PC-9 (cell line): ENCODE data around the gene SPATC1L. TPM values are rescaled to one million over a fixed set of nuclear protein-coding genes. Genes with fewer than 3 reads are reported as not detected.

Source experiments
- BruUV-seq: library from RNA; stranded (reverse); fragments of 400-500 nt; replicated peaks from 2 replicates; lab custom pipeline; 2021; lab: Mats Ljungman, UMichigan
- CTCF ChIA-PET: fragments of 300-600 bp; sonication (Branson Sonifier 250); formaldehyde crosslinking; loops from one replicate; lab custom pipeline; 2022; ENCODE audit warnings: antibody characterized with exemption; lab: Charles Lee
- POLR2A ChIA-PET: fragments of 300-600 bp; sonication (Branson Sonifier 250); formaldehyde crosslinking; loops from one replicate; lab custom pipeline; 2022; ENCODE audit warnings: antibody characterized with exemption; ENCODE audit not compliant: unreplicated experiment; lab: Charles Lee
- DNase-seq, 2 experiments: peaks; one replicate each; pipeline versions ENCODE4 v3.0.0 to v3.0.0-alpha.2; 2015 to 2022; ENCODE audit warnings: mixed read lengths in 1 of 2
- H2AFZ ChIP-seq: fragments of 200-600 bp; sonication (generic); 2 replicates; pipeline ENCODE4 v1.8.1; 2017; ENCODE audit warnings: antibody characterized with exemption
- H3F3A ChIP-seq: fragments of 200-600 bp; sonication (generic); 2 replicates; pipeline ENCODE4 v1.8.1; 2017; ENCODE audit warnings: antibody characterized with exemption, mild to moderate bottlenecking, low read depth; ENCODE audit not compliant: insufficient read depth
- H3K27ac ChIP-seq: fragments of 200-600 bp; sonication (generic); 2 replicates; pipeline ENCODE4 v1.6.1; 2016; ENCODE audit warnings: mixed run types
- H3K27me3 ChIP-seq: fragments of 200-600 bp; sonication (generic); 2 replicates; pipeline ENCODE4 v1.6.1; 2016; ENCODE audit warnings: low read depth, mixed run types; ENCODE audit not compliant: insufficient read depth
- H3K36me3 ChIP-seq: fragments of 200-600 bp; sonication (generic); 2 replicates; pipeline ENCODE4 v1.6.1; 2016; ENCODE audit warnings: low read depth, mixed run types
- H3K4me1 ChIP-seq: fragments of 200-600 bp; sonication (generic); replicated peaks from 2 replicates; pipeline ENCODE4 v1.6.1; 2016; ENCODE audit warnings: mixed run types; ENCODE audit not compliant: insufficient read depth
- H3K4me2 ChIP-seq: fragments of 200-600 bp; sonication (generic); 2 replicates; pipeline ENCODE4 v1.6.1; 2017; ENCODE audit warnings: mixed run types
- H3K4me3 ChIP-seq: fragments of 200-600 bp; sonication (generic); 2 replicates; pipeline ENCODE4 v1.6.1; 2016; ENCODE audit warnings: mixed run types
- H3K79me2 ChIP-seq: fragments of 200-600 bp; sonication (generic); 2 replicates; pipeline ENCODE4 v1.6.1; 2017; ENCODE audit warnings: low read depth, mixed run types
- H3K9me2 ChIP-seq: fragments of 200-600 bp; sonication (generic); 2 replicates; pipeline ENCODE4 v1.8.1; 2017; ENCODE audit warnings: mild to moderate bottlenecking; ENCODE audit not compliant: insufficient read depth
- H3K9me3 ChIP-seq: fragments of 200-600 bp; sonication (generic); 2 replicates; pipeline ENCODE4 v1.8.1; 2016; ENCODE audit warnings: low read depth; ENCODE audit not compliant: insufficient read depth
- H4K20me1 ChIP-seq: fragments of 200-600 bp; sonication (generic); 2 replicates; pipeline ENCODE4 v1.8.1; 2017; ENCODE audit not compliant: insufficient read depth
- EZH2 ChIP-seq: fragments of 200-600 bp; sonication (generic); IDR thresholded peaks from 2 replicates; pipeline ENCODE4 v1.8.0; 2017; ENCODE audit warnings: antibody characterized with exemption, low read depth
- intact Hi-C: fragments of 100-400 bp; cut with micrococcal nuclease; formaldehyde crosslinking; loops from one replicate; pipeline ENCODE4 v1.10.0; 2022; ENCODE audit not compliant: unreplicated experiment
- total RNA-seq: library from RNA; stranded (reverse); gene quantifications from 2 replicates; pipeline ENCODE4 v1.2.3, GENCODE V29; 2021
- TF ChIP-seq, protein P1 (sequence below): fragments of 200-600 bp; sonication (generic); conservative IDR thresholded peaks from 2 replicates; pipeline ENCODE4 v1.6.1; 2017; ENCODE audit warnings: mixed run types, antibody characterized with exemption, mild to moderate bottlenecking, moderate library complexity

The SPATC1L gene
- total RNA-seq, 1 experiment from 2014 or later, result 32.7 TPM

DNA sequence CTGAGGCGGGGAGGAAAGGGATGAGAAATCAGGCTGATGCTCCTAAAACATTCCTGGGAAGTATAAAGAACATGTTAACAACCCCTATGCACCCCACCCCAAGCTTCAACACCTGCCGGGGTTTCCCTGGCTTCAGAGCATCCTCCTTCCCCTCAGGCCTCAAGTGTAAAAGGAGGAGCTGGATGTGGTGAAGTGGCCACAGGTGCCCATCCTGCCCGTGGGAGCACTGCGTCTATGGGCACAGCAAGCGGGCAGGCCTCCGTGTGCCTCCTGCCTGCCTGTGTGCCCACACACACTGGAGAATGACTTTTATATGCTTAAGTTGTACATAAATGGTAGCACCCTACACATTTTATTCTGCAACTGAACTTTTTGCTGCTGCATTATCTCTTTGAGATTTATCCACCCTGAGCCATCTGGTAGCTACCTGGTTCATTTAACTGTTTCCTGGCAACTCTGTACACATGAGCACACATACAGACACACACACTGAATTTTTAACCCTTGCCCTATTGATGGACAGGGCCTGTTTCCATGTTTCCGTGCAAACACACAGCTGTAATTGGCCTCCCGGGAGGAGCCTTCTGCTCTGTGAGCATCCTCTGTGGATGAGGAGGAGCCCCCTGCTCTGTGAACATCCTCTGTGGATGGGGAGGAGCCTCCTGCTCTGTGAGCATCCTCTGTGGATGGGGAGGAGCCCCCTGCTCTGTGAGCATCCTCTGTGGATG is 15.4 kb downstream of the SPATC1L start:
- Histone ChIP-seq H4K20me1 (no peaks in the 10 kb centered on the region), H3K27me3 (no peaks in the 10 kb centered on the region), H3F3A (no peaks in the 10 kb centered on the region), H3K36me3 (no peaks in the 10 kb centered on the region), H2AFZ (no peak overlapping the region), H3K9me2 (no peaks in the 10 kb centered on the region), H3K27ac (no peak overlapping the region), H3K4me3 (no peak overlapping the region), H3K9me3 (no peaks in the 10 kb centered on the region), H3K4me2 (no peak overlapping the region), H3K4me1 (no peaks in the 10 kb centered on the region), H3K79me2 (no peaks in the 10 kb centered on the region)
- DNase-seq, result no peak
- intact Hi-C loops, result no loop called here
- no peak for TF ChIP-seq EZH2
- TF ChIP-seq, protein P1, sequence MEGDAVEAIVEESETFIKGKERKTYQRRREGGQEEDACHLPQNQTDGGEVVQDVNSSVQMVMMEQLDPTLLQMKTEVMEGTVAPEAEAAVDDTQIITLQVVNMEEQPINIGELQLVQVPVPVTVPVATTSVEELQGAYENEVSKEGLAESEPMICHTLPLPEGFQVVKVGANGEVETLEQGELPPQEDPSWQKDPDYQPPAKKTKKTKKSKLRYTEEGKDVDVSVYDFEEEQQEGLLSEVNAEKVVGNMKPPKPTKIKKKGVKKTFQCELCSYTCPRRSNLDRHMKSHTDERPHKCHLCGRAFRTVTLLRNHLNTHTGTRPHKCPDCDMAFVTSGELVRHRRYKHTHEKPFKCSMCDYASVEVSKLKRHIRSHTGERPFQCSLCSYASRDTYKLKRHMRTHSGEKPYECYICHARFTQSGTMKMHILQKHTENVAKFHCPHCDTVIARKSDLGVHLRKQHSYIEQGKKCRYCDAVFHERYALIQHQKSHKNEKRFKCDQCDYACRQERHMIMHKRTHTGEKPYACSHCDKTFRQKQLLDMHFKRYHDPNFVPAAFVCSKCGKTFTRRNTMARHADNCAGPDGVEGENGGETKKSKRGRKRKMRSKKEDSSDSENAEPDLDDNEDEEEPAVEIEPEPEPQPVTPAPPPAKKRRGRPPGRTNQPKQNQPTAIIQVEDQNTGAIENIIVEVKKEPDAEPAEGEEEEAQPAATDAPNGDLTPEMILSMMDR, result no peak
- ChIA-PET POLR2A (no interaction called here), CTCF (no interaction called here)
- no TSS peak for BruUV-seq

GRCh38 chr21:46168238-46168637 is 16.0 kb downstream of the SPATC1L start:
- intact Hi-C loops, result no loop called here
- DNase-seq, result no peak
- Histone ChIP-seq H4K20me1 (no peaks in the 10 kb centered on the region), H3K27me3 (no peaks in the 10 kb centered on the region), H3K36me3 (no peaks in the 10 kb centered on the region), H3K4me2 (no peak overlapping the region), H3K9me3 (no peaks in the 10 kb centered on the region), H3F3A (no peaks in the 10 kb centered on the region), H2AFZ (no peak overlapping the region), H3K27ac (no peak overlapping the region), H3K79me2 (no peaks in the 10 kb centered on the region), H3K9me2 (no peaks in the 10 kb centered on the region), H3K4me3 (no peak overlapping the region), H3K4me1 (no peaks in the 10 kb centered on the region)
- TF ChIP-seq, protein P1, result no peak
- no peak for TF ChIP-seq EZH2
- BruUV-seq, result no TSS peak
- ChIA-PET CTCF (no interaction called here), POLR2A (no interaction called here)

GRCh38 chr21:46165098-46165497 is 19.2 kb downstream of the SPATC1L start:
- BruUV-seq, result no TSS peak
- Histone ChIP-seq H2AFZ (no peak overlapping the region), H3F3A (no peaks in the 10 kb centered on the region), H3K4me1 (no peaks in the 10 kb centered on the region), H3K36me3 (no peaks in the 10 kb centered on the region), H3K79me2 (no peaks in the 10 kb centered on the region), H3K9me2 (no peaks in the 10 kb centered on the region), H3K4me2 (no peak overlapping the region), H4K20me1 (no peaks in the 10 kb centered on the region), H3K9me3 (no peaks in the 10 kb centered on the region), H3K27ac (no peak overlapping the region), H3K4me3 (no peak overlapping the region), H3K27me3 (no peaks in the 10 kb centered on the region)
- DNase-seq, result no peak
- TF ChIP-seq EZH2, result no peak
- TF ChIP-seq, protein P1, result no peak
- intact Hi-C loops, result no loop called here
- ChIA-PET CTCF (no interaction called here), POLR2A (no interaction called here)
